ENCODE data around the gene C1R. TPM values are rescaled to one million over a fixed set of nuclear protein-coding genes. Genes with fewer than 3 reads are reported as not detected.

The C1R gene
- polyA plus RNA-seq, 3 donors = 0.14 to 0.88 TPM; not detected in 1

GRCh38 chr12:7123806-7124522 lies 31.7 kb upstream of the C1R start:
- Histone ChIP-seq H4K20me1 (ENCODE audit: insufficient read depth, low read length) (no peaks in the 10 kb centered on the region), H3K4me3 (replicated peaks in 1 of 3; ENCODE audit: low read depth in 2 of 3, low read length in 3 of 3) (no peak overlapping the region), H3K9ac (ENCODE audit: insufficient read depth, low read length, poor library complexity, severe bottlenecking) (no peak overlapping the region), H2AFZ (ENCODE audit: insufficient read depth, low read depth, low read length, poor library complexity, severe bottlenecking) (no peak overlapping the region), H3K79me2 (ENCODE audit: insufficient read depth, low read length) (no peaks in the 10 kb centered on the region), H3K4me2 (replicated peaks; ENCODE audit: extremely low read depth, low read length, poor library complexity, severe bottlenecking) (no peak overlapping the region), H3K9me3 (replicated peaks in 1 of 2; ENCODE audit: control insufficient read depth in 1 of 2, insufficient read depth in 1 of 2, low read length in 2 of 2) (no peaks in the 10 kb centered on the region), H3K36me3 (replicated peaks in 1 of 2; ENCODE audit: control insufficient read depth in 1 of 2, insufficient read depth in 2 of 2, low read length in 2 of 2) (no peaks in the 10 kb centered on the region), H3K27me3 (ENCODE audit: control insufficient read depth in 2 of 2, insufficient read depth in 2 of 2, low read length in 2 of 2) (peaks cover 0 to 13% of the 10 kb centered on the region in 2 donors), H3K27ac (ENCODE audit: low read depth in 1 of 2, low read length in 2 of 2) (no peak overlapping the region), H3K4me1 (ENCODE audit: control insufficient read depth in 1 of 2, insufficient read depth in 2 of 2, low read length in 2 of 2) (peaks cover 0 to 4% of the 10 kb centered on the region in 2 donors)
- Mint-ChIP-seq H3K9me3 (peaks cover 0 to 3% (median 0%) of the 10 kb centered on the region in 7 donors), H3K27me3 (ENCODE audit: low read depth in 3 of 3) (peaks cover 8 to 25% (median 14%) of the 10 kb centered on the region in 3 donors), H3K4me1 (peaks cover 4% of the 10 kb centered on the region), H3K27ac (no peak overlapping the region), H3K4me3 (no peak overlapping the region), H3K36me3 (peaks cover 14 to 18% of the 10 kb centered on the region in 2 donors)
- intact Hi-C loops (cut with micrococcal nuclease) = no loop called here
- DNase-seq = no peak
- 44% methylated on average over 5 of the region's 11 CpGs for WGBS (ENCODE audit: insufficient coverage)
- no peak for TF ChIP-seq CTCF (IDR thresholded peaks at IDR 0.05)

DNA sequence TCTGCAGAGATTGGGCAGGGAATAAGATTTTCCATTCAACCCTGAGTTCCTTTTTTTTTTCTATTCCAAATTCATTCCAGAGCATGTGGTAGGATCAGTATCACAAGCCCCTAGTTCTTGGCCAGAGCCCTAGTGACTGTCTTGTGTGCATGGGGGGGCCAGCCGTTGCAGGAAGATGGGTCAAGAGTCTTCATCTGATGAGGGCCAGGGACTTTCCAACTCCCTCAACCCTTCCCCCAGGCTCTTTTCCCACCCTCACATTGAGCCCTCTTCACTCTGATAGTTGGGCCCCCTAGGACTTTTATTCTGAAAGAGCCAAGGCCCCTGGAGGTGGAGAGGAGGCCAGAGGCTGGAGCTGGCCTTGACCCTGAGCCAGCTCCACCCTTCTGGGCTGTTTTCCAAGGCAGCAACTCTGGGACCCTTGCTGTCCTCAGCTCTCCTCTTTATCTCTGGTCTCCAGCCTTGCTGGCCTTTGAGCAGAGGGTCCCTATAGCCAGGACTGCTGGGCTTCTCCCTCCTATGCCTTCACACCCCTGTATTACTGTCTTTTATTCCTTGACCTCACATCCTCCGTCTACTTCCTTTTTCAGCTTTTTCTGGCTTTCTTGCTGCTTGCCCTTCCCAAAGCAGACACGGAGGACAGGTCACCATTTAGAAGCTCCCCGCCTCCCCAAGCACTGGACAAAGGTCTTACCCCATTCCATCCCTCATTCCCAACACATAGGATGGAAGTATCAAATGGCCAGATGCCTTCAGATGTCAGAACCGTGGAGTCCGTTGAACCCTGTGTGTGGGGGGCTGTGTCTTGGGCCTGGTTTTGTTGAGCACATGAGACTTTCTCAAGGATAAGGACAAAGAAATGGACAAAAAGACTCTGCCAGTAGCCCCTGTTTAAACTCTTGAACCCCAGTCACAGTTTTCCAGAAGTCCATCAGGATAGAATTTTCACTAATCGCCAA lies 30.8 kb upstream of the C1R start:
- peaks cover 0 to 4% of the 10 kb centered on the region in 2 donors for H3K27me3 ChIP-seq (ENCODE audit: control insufficient read depth in 2 of 2, insufficient read depth in 2 of 2, low read length in 2 of 2)
- intact Hi-C loops (cut with micrococcal nuclease) = no loop called here
- H3K79me2 ChIP-seq (ENCODE audit: insufficient read depth, low read length) = no peaks in the 10 kb centered on the region
- no peak overlapping the region for H3K27ac ChIP-seq (ENCODE audit: low read depth in 1 of 2, low read length in 2 of 2)
- WGBS (ENCODE audit: insufficient coverage) = 54% methylated on average over 2 of the region's 7 CpGs
- Mint-ChIP-seq H3K4me1 (peaks cover 9% of the 10 kb centered on the region), H3K27me3 (ENCODE audit: low read depth in 3 of 3) (peaks cover 0 to 16% (median 7%) of the 10 kb centered on the region in 3 donors), H3K4me3 (no peak overlapping the region), H3K36me3 (peaks cover 9 to 12% of the 10 kb centered on the region in 2 donors), H3K9me3 (peaks cover 0 to 3% (median 0%) of the 10 kb centered on the region in 7 donors), H3K27ac (peak overlapping the region in 1 of 7 donors; percentile 61)
- H3K4me1 ChIP-seq (ENCODE audit: control insufficient read depth in 1 of 2, insufficient read depth in 2 of 2, low read length in 2 of 2) = peaks cover 4 to 8% of the 10 kb centered on the region in 2 donors
- DNase-seq = no peak
- H3K9ac ChIP-seq (ENCODE audit: insufficient read depth, low read length, poor library complexity, severe bottlenecking) = no peak overlapping the region
- no peaks in the 10 kb centered on the region for H3K36me3 ChIP-seq (replicated peaks in 1 of 2; ENCODE audit: control insufficient read depth in 1 of 2, insufficient read depth in 2 of 2, low read length in 2 of 2)
- H3K9me3 ChIP-seq (replicated peaks in 1 of 2; ENCODE audit: control insufficient read depth in 1 of 2, insufficient read depth in 1 of 2, low read length in 2 of 2) = no peaks in the 10 kb centered on the region
- no peak for TF ChIP-seq CTCF (IDR thresholded peaks at IDR 0.05)
- no peak overlapping the region for H3K4me3 ChIP-seq (replicated peaks in 1 of 3; ENCODE audit: low read depth in 2 of 3, low read length in 3 of 3)
- H2AFZ ChIP-seq (ENCODE audit: insufficient read depth, low read depth, low read length, poor library complexity, severe bottlenecking) = no peak overlapping the region
- no peak overlapping the region for H3K4me2 ChIP-seq (replicated peaks; ENCODE audit: extremely low read depth, low read length, poor library complexity, severe bottlenecking)
- no peaks in the 10 kb centered on the region for H4K20me1 ChIP-seq (ENCODE audit: insufficient read depth, low read length)
